ENCODE measurements around the gene PPP2R2C. TPM values are rescaled to one million over a fixed set of nuclear protein-coding genes. Genes with fewer than 3 reads are reported as not detected.

The PPP2R2C gene
- total RNA-seq, 2 experiments from 2014 or later = not detected

DNA sequence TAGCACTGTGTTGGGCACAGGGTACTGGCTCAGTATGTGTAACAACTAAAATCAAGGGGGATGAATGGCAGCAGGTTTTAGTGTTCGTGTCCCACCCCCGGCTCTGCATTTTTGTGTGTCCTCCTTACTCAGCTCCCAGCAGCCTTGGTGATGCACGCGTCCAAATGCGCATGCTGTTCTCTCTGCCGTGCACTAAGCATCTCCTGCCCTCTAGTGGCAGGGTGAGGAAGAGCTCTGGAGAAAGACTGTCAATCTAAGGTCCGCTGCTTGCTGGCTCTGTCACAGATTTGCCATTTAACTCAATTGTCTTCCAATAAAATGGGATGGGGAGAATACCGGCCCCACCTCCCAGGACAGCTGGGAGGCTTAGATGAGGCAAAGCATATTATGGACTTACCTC, 141.4 kb downstream of the PPP2R2C start:
- no peak overlapping the region for H3K4me3 Mint-ChIP-seq
- DNase-seq = peak; percentile 33
- peaks cover 1% of the 10 kb centered on the region for H3K9me3 Mint-ChIP-seq
- no peaks in the 10 kb centered on the region for H3K4me1 Mint-ChIP-seq (ENCODE audit: low read depth)
- no peak overlapping the region for H3K27ac Mint-ChIP-seq
- intact Hi-C loops (cut with micrococcal nuclease) = no loop called here
- H3K36me3 Mint-ChIP-seq (ENCODE audit: low read depth) = no peaks in the 10 kb centered on the region
- peaks cover 22% of the 10 kb centered on the region for H3K27me3 Mint-ChIP-seq (ENCODE audit: low read depth)
- CTCF ChIA-PET = interaction anchor here (0.6 to 4.2 kb wide), 16 partner anchors 9 to 1404 kb away, joined by 3 to 58 read pairs (median 4); partner anchors contain the start of gene WFS1

DNA sequence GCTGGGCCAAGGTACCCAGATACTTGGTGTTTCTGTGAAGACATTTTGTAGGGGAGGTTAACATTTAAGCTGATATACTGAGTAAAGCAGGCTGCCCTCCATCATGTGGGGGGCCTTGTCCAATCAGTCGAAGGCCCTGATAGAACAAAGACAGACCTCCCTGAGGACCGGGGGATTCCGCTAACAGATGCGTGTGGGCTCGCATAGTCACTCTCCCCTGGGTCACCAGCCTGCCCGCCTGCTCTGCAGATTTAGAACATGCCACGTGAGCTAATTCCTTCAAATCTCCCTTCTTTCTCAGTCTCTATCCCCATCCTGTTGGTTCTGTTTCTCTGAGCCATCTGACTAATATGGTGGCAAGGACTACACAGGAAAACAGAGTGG, 142.0 kb downstream of the PPP2R2C start:
- Mint-ChIP-seq H3K27me3 (ENCODE audit: low read depth) (peaks cover 24% of the 10 kb centered on the region), H3K4me3 (no peak overlapping the region), H3K4me1 (ENCODE audit: low read depth) (no peaks in the 10 kb centered on the region), H3K36me3 (ENCODE audit: low read depth) (no peaks in the 10 kb centered on the region), H3K27ac (no peak overlapping the region), H3K9me3 (peaks cover 1% of the 10 kb centered on the region)
- no peak for DNase-seq
- intact Hi-C loops (cut with micrococcal nuclease) = no loop called here
- CTCF ChIA-PET = interaction anchor here (0.7 to 4.2 kb wide), 10 partner anchors 10 to 98 kb away, joined by 3 to 58 read pairs (median 6); no protein-coding TSS in a partner anchor

DNA sequence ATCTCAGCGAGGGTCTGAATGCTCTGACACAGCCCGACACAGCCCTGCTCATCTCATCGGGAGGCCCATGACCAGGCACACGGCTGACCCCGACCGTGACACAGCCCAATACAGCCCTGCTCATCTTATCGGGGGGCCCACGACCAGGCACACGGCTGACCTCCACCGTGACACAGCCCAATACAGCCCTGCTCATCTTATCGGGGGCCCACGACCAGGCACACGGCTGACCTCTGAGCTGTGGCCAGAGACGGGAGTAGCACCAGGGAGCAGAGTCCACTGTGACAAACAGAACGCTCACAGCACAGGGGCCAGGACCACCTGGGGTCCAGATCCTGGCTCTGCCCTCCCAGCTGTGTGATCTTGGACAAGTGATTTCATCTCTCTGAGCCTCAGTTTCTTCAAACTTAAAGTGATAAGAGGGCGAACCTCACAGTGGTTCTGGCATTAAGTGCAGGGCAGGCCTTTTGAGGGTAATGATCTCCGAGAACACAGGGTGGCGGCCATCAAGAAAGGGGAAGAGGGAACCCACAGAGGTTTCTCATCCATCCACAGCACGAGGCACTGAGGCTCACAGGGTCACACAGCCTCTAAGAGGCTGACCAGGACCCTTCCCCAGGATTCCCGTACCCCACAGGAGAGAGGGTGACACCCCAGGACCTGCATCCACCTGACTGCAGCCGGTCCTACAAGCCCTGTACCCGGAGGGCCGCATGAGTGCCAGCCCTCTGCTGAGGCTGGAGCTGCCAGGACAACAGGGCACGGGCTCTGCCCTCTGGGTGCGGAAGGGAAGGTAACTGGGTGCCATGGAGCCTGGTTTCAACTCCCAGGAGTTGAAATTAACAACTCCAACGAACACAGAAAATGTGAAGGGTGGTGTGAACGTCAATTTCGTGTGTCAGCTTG, 142.7 kb downstream of the PPP2R2C start:
- Mint-ChIP-seq H3K27me3 (ENCODE audit: low read depth) (peaks cover 23% of the 10 kb centered on the region), H3K4me3 (no peak overlapping the region), H3K9me3 (peaks cover 1% of the 10 kb centered on the region), H3K27ac (no peak overlapping the region), H3K4me1 (ENCODE audit: low read depth) (no peaks in the 10 kb centered on the region), H3K36me3 (ENCODE audit: low read depth) (no peaks in the 10 kb centered on the region)
- CTCF ChIA-PET = interaction anchor here (0.6 to 4.2 kb wide), 7 partner anchors 10 to 94 kb away, joined by 3 to 58 read pairs (median 7); no protein-coding TSS in a partner anchor
- DNase-seq = no peak
- intact Hi-C loops (cut with micrococcal nuclease) = no loop called here

- Mint-ChIP-seq H3K27me3 (ENCODE audit: low read depth) (peaks cover 28% of the 10 kb centered on the region), H3K4me1 (ENCODE audit: low read depth) (no peaks in the 10 kb centered on the region), H3K4me3 (no peak overlapping the region), H3K27ac (no peak overlapping the region), H3K9me3 (peaks cover 1% of the 10 kb centered on the region), H3K36me3 (ENCODE audit: low read depth) (no peaks in the 10 kb centered on the region)
- CTCF ChIA-PET = interaction anchor here (1.2 to 3.0 kb wide), 6 partner anchors 10 to 148 kb away, joined by 6 to 105 read pairs (median 12); no protein-coding TSS in a partner anchor
- DNase-seq = no peak
- intact Hi-C loops (cut with micrococcal nuclease) = no loop called here
Measured at GRCh38 chr4:6328526-6328925, 143.9 kb downstream of the PPP2R2C start.

DNA sequence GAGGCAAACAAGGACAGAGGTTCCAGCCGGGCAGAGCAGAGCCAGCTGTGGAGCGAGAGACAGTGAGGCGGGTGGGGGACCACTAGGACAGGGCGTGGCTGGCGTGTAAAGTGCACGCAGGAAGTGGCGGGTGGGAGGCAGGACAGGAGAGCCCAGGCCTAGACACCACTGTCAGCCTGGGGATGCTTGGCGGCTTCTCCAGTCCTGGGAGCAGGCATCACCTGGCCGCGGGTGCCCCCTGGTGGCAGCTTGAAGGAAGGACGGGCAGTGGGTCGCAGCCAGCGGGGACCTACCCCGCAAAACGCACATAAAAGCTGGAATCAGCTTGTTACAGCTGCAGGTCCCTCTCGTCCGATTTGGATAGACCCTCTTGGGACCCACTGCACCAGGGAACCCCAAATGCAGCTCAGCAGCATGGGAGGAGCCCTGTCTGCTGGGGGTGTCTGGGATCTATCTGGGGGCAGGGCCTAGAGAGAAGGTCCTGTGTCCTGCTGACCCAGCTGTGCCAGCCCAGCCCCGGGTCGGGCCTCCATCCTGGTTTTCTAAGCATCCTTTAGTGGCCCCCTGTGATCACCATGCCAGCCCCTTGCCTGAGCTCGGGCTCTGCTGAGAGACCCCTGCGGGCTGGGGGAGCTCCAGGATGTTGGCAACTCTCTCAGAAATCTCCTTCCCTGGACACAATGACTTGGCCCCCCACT, 145.0 kb downstream of the PPP2R2C start:
- intact Hi-C loops (cut with micrococcal nuclease) = loop anchor here (1.0 kb wide), 3 partner anchors 63 to 329 kb away; no protein-coding TSS in a partner anchor
- H3K27me3 Mint-ChIP-seq (ENCODE audit: low read depth) = peaks cover 31% of the 10 kb centered on the region
- H3K4me1 Mint-ChIP-seq (ENCODE audit: low read depth) = no peaks in the 10 kb centered on the region
- no peak overlapping the region for H3K4me3 Mint-ChIP-seq
- H3K27ac Mint-ChIP-seq = no peak overlapping the region
- peaks cover 1% of the 10 kb centered on the region for H3K9me3 Mint-ChIP-seq
- CTCF ChIA-PET = interaction anchor here (0.6 to 3.0 kb wide), 24 partner anchors 8 to 1130 kb away, joined by 3 to 105 read pairs (median 4); no protein-coding TSS in a partner anchor
- H3K36me3 Mint-ChIP-seq (ENCODE audit: low read depth) = no peaks in the 10 kb centered on the region
- peak; percentile 84 for DNase-seq

- Mint-ChIP-seq H3K4me3 (no peak overlapping the region), H3K9me3 (peaks cover 1% of the 10 kb centered on the region), H3K36me3 (ENCODE audit: low read depth) (no peaks in the 10 kb centered on the region), H3K27me3 (ENCODE audit: low read depth) (peaks cover 31% of the 10 kb centered on the region), H3K27ac (no peak overlapping the region), H3K4me1 (ENCODE audit: low read depth) (no peaks in the 10 kb centered on the region)
- no peak for DNase-seq
- CTCF ChIA-PET = interaction anchor here (1.0 to 3.0 kb wide), 8 partner anchors 18 to 362 kb away, joined by 3 to 105 read pairs (median 4); no protein-coding TSS in a partner anchor
- intact Hi-C loops (cut with micrococcal nuclease) = loop anchor here (1.0 kb wide), 3 partner anchors 62 to 328 kb away; no protein-coding TSS in a partner anchor
Measured at GRCh38 chr4:6326312-6327060, 145.9 kb downstream of the PPP2R2C start.

- Mint-ChIP-seq H3K4me1 (ENCODE audit: low read depth) (no peaks in the 10 kb centered on the region), H3K9me3 (no peaks in the 10 kb centered on the region), H3K4me3 (no peak overlapping the region), H3K36me3 (ENCODE audit: low read depth) (no peaks in the 10 kb centered on the region), H3K27ac (no peak overlapping the region), H3K27me3 (ENCODE audit: low read depth) (peaks cover 31% of the 10 kb centered on the region)
- DNase-seq = no peak
- CTCF ChIA-PET = interaction anchor here (1.4 to 3.9 kb wide), 4 partner anchors 72 to 328 kb away, joined by 3 to 105 read pairs (median 32); no protein-coding TSS in a partner anchor
- intact Hi-C loops (cut with micrococcal nuclease) = no loop called here
Measured at GRCh38 chr4:6325788-6326290, 146.6 kb downstream of the PPP2R2C start.

GRCh38 chr4:6324999-6325787, 147.2 kb downstream of the PPP2R2C start:
- DNase-seq = no peak
- H3K4me1 Mint-ChIP-seq (ENCODE audit: low read depth) = no peaks in the 10 kb centered on the region
- no peaks in the 10 kb centered on the region for H3K9me3 Mint-ChIP-seq
- no peak overlapping the region for H3K4me3 Mint-ChIP-seq
- H3K36me3 Mint-ChIP-seq (ENCODE audit: low read depth) = no peaks in the 10 kb centered on the region
- no peak overlapping the region for H3K27ac Mint-ChIP-seq
- CTCF ChIA-PET = interaction anchor here (1.4 to 3.9 kb wide), 2 partner anchors 75 to 327 kb away, joined by 3 to 39 read pairs; no protein-coding TSS in a partner anchor
- H3K27me3 Mint-ChIP-seq (ENCODE audit: low read depth) = peaks cover 31% of the 10 kb centered on the region
- intact Hi-C loops (cut with micrococcal nuclease) = no loop called here

DNA sequence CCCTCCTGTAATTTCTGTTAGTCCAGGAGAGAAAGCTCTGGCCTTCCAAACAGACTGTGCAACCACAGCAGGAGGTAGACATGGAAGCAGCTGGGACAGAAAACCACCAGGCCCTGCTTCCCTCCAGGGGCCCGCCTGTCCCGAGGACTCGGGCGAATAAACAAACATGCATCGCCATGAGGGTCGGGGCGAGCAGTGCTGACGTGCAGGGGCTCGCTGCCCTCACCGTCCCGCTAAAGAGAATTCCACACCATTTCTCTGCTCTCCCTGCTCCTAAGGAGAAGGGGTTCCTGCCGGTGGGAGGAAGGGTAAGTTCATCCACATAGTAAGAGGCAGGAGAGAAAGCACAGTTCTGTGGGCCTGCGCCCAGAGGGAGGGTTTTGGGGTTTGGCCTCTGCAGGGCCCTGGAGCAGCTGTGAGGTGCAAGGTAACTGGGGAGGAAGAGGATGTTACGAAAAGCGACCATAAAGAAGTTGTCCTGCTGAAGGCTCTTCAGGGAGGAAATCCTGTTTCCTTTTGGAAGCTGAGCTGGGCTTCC, 147.9 kb downstream of the PPP2R2C start:
- H3K9me3 Mint-ChIP-seq = no peaks in the 10 kb centered on the region
- intact Hi-C loops (cut with micrococcal nuclease) = no loop called here
- no peak overlapping the region for H3K4me3 Mint-ChIP-seq
- no peak overlapping the region for H3K27ac Mint-ChIP-seq
- CTCF ChIA-PET = interaction anchor here (0.9 to 3.9 kb wide), 4 partner anchors 8 to 327 kb away, joined by 3 to 39 read pairs (median 3); no protein-coding TSS in a partner anchor
- peaks cover 31% of the 10 kb centered on the region for H3K27me3 Mint-ChIP-seq (ENCODE audit: low read depth)
- H3K36me3 Mint-ChIP-seq (ENCODE audit: low read depth) = no peaks in the 10 kb centered on the region
- no peak for DNase-seq
- H3K4me1 Mint-ChIP-seq (ENCODE audit: low read depth) = no peaks in the 10 kb centered on the region

DNA sequence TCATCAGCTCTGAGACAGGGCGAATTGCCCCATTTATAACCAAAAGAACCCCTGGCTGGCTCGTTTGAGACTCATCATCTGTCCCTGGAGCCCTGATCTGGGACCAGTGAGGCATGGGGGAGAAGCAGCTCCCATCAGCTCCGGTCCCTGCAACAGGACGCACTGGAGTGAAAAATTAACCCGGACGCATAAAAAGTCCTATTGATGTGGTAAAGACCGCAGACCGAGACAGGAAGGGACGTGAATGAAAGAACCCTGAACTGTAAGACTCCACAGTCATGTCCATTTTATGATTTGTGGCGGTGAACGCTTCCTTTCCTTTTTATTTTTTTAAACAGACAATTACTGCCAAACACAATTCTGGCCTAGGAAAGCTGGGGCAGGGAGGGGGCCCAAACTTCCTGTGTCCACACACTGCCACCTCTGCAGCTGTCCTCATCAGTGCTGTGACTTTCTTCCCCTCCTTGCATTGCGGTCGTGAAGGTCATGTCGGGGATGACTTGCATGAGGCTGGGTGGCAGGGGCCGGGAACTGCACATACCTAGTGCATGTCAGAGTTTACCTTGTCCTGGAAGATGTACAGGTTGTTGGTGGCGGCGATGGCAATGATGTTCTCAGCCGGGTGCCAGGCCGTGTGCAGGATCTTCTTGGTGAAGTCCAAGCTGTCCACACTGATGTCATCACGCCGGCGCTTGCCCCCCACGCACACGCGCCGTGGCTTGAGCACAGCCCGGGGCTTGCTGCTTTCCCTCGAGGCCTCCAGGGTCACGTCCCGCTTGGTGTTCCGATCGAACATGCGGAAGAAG, 149.4 kb downstream of the PPP2R2C start:
- Mint-ChIP-seq H3K9me3 (no peaks in the 10 kb centered on the region), H3K4me1 (ENCODE audit: low read depth) (no peaks in the 10 kb centered on the region), H3K27ac (no peak overlapping the region), H3K36me3 (ENCODE audit: low read depth) (no peaks in the 10 kb centered on the region), H3K27me3 (ENCODE audit: low read depth) (peaks cover 25% of the 10 kb centered on the region), H3K4me3 (no peak overlapping the region)
- DNase-seq = no peak
- intact Hi-C loops (cut with micrococcal nuclease) = no loop called here
- CTCF ChIA-PET = interaction anchor here (1.2 to 3.9 kb wide), 2 partner anchors 10 to 73 kb away, joined by 3 to 39 read pairs; no protein-coding TSS in a partner anchor

Measured in activated naive CD4-positive, alpha-beta T cell treated with anti-CD3 and anti-CD28 coated beads for 36 hours (primary cell).